LNCaP clone FGC (cell line): Measurements from ENCODE around the gene NDST1.

Experiments
- DNase-seq: peaks from one replicate; pipeline ENCODE4 v3.0.0-alpha.2; 2011; ENCODE audit warnings: low read depth
- H3K4me3 ChIP-seq: 2 replicates; pipeline ENCODE4 v1.5.1; 2011; ENCODE audit warnings: mild to moderate bottlenecking, low read depth, low read length, control low read depth
- CTCF ChIP-seq: IDR thresholded peaks from 2 replicates; pipeline ENCODE4 v1.5.1; 2012; ENCODE audit warnings: mild to moderate bottlenecking; ENCODE audit not compliant: control insufficient read depth, insufficient read depth; ENCODE audit errors: extremely low read depth

Gene NDST1

GRCh38 chr5:150523472-150524350 is 15.8 kb downstream of the NDST1 start:
- no peak for DNase-seq
- no peak overlapping the region for H3K4me3 ChIP-seq
- peak; percentile 53 for TF ChIP-seq CTCF

- TF ChIP-seq CTCF, result no peak
These were observed 17.2 kb downstream of the NDST1 start for GRCh38 chr5:150525163-150525562.

GRCh38 chr5:150525781-150526180 is 17.9 kb downstream of the NDST1 start:
- no peak overlapping the region for H3K4me3 ChIP-seq
- TF ChIP-seq CTCF, result no peak
- no peak for DNase-seq

More at GRCh38 chr5:150525163-150525562, 17.2 kb downstream of the NDST1 start:
- no peak overlapping the region for H3K4me3 ChIP-seq
- no peak for DNase-seq

GRCh38 chr5:150527038-150527437 is 19.1 kb downstream of the NDST1 start:
- TF ChIP-seq CTCF, result no peak
- H3K4me3 ChIP-seq, result no peak overlapping the region
- DNase-seq, result no peak

- TF ChIP-seq CTCF, result no peak
- no peak for DNase-seq
- no peak overlapping the region for H3K4me3 ChIP-seq
These were observed 19.9 kb downstream of the NDST1 start for GRCh38 chr5:150527808-150528207.

- TF ChIP-seq CTCF, result no peak
- no peak for DNase-seq
These were observed 21.1 kb downstream of the NDST1 start for GRCh38 chr5:150528924-150529546.

More at GRCh38 chr5:150528924-150529546, 21.1 kb downstream of the NDST1 start:
- H3K4me3 ChIP-seq, result no peak overlapping the region
